Placental epithelial cell (primary cell): ENCODE results near the gene CCT2. TPM values are rescaled to one million over a fixed set of nuclear protein-coding genes. Genes with fewer than 3 reads are reported as not detected.

Source experiments
- small RNA-seq: library from RNA; depleted of rRNA; stranded (forward); fragments of <200 nt; gene quantifications from one replicate; pipeline ENCODE3, GENCODE V24; 2012
- total RNA-seq: library from RNA; depleted of rRNA; stranded (reverse); fragments of >200 nt; gene quantifications from 2 replicates; pipeline ENCODE4 v1.2.3, GENCODE V29; 2012

Gene CCT2
- total RNA-seq: 173 and 259 TPM in 2 replicates

GRCh38 chr12:69585189-69586062, at the start of gene CCT2:
CCT2 (plus strand) TSS chr12:69585459; CDS start chr12:69585522, 63 bp downstream.

DNA sequence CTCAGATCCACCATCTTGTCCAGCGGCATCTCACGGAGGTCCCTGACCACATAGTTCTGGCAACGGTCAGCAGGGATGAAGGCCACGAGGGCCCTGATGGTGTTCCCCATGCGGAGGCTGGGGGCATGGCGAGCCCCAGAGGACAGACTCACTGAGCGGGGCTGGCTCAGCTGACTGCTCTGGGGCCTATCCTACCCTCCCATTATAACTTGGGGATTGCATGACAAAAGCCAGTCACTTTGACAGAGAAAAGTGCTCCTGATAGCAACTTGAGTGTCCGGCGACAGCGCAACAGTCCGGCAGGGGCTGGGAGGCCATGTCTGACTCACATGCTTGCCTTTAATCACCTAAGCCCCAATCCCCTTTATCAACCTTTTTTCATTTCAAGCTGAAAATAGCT, 25.5 kb downstream of the CCT2 start, which contains the start of gene LRRC10:
Gene LRRC10 (minus strand): TSS at position 179 of the 400 bp plus-strand sequence. CDS start 69 bp downstream, at position 110.

Small RNA genes within 50 kb of the gene (small RNA-seq; reads per million reads assigned to genes)
- gene MIR3913-1: 0.12 reads per million

Other genes starting within 250 kb of the CCT2 start
- not detected in 2 replicates for gene LYZ, start 237.1 kb upstream of the CCT2 start, total RNA-seq
- 7.1 and 30.7 TPM in 2 replicates for gene YEATS4, start 225.7 kb upstream of the CCT2 start, total RNA-seq
- 60.1 and 96.5 TPM in 2 replicates for gene FRS2, start 115.1 kb upstream of the CCT2 start, total RNA-seq
- not detected in 2 replicates for gene LRRC10, start 25.4 kb downstream of the CCT2 start, total RNA-seq
- gene BEST3, start 113.8 kb downstream of the CCT2 start, total RNA-seq: under 0.01 and 0.87 TPM in 2 replicates
- 12.6 and 17.7 TPM in 2 replicates for gene RAB3IP, start 153.4 kb downstream of the CCT2 start, total RNA-seq
- gene MYRFL, start 239.8 kb downstream of the CCT2 start, total RNA-seq: 1.2 and 2.3 TPM in 2 replicates